ENCODE measurements around the gene NTRK3.

NTRK3 gene

DNA sequence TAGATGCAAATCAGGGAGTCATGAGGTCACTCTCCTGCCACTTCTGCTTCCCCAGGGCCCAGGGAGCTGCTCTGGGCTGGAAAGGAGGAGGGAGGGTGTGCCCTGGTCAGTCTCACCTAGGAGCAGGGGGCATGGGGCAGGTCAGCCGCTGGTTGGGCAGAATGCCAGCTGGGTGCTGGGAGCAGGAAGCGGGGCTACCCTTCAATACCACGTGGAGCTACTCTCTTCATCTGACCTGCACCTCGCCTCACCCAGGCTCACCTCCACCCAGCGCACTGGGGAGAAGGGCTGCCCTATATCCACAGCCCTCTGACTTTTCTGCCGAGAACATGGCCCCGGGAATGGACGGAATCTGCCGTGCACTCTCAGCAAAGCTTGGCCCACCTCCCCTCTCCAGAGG is 15.1 kb downstream of the NTRK3 start:
- TF ChIP-seq ZNF70 (CRISPR knock-in tag; IDR thresholded peaks at IDR 0.05) = no peak
- no peak for TF ChIP-seq ZC3H10 (CRISPR knock-in tag; IDR thresholded peaks at IDR 0.05)
- TF ChIP-seq, protein P1, sequence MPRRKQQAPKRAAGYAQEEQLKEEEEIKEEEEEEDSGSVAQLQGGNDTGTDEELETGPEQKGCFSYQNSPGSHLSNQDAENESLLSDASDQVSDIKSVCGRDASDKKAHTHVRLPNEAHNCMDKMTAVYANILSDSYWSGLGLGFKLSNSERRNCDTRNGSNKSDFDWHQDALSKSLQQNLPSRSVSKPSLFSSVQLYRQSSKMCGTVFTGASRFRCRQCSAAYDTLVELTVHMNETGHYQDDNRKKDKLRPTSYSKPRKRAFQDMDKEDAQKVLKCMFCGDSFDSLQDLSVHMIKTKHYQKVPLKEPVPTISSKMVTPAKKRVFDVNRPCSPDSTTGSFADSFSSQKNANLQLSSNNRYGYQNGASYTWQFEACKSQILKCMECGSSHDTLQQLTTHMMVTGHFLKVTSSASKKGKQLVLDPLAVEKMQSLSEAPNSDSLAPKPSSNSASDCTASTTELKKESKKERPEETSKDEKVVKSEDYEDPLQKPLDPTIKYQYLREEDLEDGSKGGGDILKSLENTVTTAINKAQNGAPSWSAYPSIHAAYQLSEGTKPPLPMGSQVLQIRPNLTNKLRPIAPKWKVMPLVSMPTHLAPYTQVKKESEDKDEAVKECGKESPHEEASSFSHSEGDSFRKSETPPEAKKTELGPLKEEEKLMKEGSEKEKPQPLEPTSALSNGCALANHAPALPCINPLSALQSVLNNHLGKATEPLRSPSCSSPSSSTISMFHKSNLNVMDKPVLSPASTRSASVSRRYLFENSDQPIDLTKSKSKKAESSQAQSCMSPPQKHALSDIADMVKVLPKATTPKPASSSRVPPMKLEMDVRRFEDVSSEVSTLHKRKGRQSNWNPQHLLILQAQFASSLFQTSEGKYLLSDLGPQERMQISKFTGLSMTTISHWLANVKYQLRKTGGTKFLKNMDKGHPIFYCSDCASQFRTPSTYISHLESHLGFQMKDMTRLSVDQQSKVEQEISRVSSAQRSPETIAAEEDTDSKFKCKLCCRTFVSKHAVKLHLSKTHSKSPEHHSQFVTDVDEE (CRISPR knock-in tag; IDR thresholded peaks at IDR 0.05) = no peak
- no peak for TF ChIP-seq OSR1 (CRISPR knock-in tag; IDR thresholded peaks at IDR 0.05)
- TF ChIP-seq TOX (CRISPR knock-in tag; IDR thresholded peaks at IDR 0.05; ENCODE audit: borderline replicate concordance) = no peak
- no peak for TF ChIP-seq ESRRG (CRISPR knock-in tag; IDR thresholded peaks at IDR 0.05)
- no peak for TF ChIP-seq ZNF565 (CRISPR knock-in tag; conservative IDR thresholded peaks at IDR 0.05; ENCODE audit: low read depth)
- no peak for TF ChIP-seq ZFP3 (CRISPR knock-in tag; IDR thresholded peaks at IDR 0.05)
- TF ChIP-seq ZNF8 (CRISPR knock-in tag; IDR thresholded peaks at IDR 0.05) = no peak
- no peak for TF ChIP-seq TCF4 (CRISPR knock-in tag; IDR thresholded peaks at IDR 0.05; ENCODE audit: borderline replicate concordance)
- no peak for TF ChIP-seq ISL1 (CRISPR knock-in tag; IDR thresholded peaks at IDR 0.05)
- no peak for TF ChIP-seq ZFP30 (CRISPR knock-in tag; IDR thresholded peaks at IDR 0.05)
- TF ChIP-seq, protein P2, sequence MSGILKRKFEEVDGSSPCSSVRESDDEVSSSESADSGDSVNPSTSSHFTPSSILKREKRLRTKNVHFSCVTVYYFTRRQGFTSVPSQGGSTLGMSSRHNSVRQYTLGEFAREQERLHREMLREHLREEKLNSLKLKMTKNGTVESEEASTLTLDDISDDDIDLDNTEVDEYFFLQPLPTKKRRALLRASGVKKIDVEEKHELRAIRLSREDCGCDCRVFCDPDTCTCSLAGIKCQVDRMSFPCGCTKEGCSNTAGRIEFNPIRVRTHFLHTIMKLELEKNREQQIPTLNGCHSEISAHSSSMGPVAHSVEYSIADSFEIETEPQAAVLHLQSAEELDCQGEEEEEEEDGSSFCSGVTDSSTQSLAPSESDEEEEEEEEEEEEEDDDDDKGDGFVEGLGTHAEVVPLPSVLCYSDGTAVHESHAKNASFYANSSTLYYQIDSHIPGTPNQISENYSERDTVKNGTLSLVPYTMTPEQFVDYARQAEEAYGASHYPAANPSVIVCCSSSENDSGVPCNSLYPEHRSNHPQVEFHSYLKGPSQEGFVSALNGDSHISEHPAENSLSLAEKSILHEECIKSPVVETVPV (CRISPR knock-in tag; IDR thresholded peaks at IDR 0.05) = no peak
- no peak for TF ChIP-seq SNAI2 (CRISPR knock-in tag; IDR thresholded peaks at IDR 0.05)
- no peak for TF ChIP-seq PPARA (CRISPR knock-in tag; IDR thresholded peaks at IDR 0.05; ENCODE audit: borderline replicate concordance)
- TF ChIP-seq BACH2 (CRISPR knock-in tag; IDR thresholded peaks at IDR 0.05; ENCODE audit: borderline replicate concordance) = no peak
- no peak for TF ChIP-seq GLIS3 (CRISPR knock-in tag; IDR thresholded peaks at IDR 0.05)
- TF ChIP-seq RARB (CRISPR knock-in tag; IDR thresholded peaks at IDR 0.05) = no peak
- TF ChIP-seq ARNTL (CRISPR knock-in tag; IDR thresholded peaks at IDR 0.05; ENCODE audit: borderline replicate concordance, low read depth) = no peak

DNA sequence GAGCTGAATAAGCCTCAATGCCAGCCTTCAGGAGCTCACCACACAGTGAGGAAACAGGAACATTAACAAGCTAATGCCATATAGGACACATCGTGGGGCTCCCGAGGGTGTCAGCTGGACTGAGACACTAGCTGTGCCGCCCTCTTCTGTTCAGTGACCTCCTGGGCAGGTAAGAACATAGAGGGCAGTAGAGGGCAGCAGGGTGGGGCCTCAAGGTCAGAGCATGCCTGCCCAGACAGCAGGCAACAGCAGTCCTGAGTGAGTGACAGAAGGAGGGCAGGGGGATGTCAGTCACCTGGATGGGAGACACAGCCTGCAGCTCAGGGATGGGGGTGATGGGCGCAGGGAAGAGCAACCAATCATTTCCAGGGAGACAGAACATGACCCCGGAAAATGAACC is 15.5 kb downstream of the NTRK3 start:
- no peak for ATAC-seq
- TF ChIP-seq TOX (CRISPR knock-in tag; IDR thresholded peaks at IDR 0.05; ENCODE audit: borderline replicate concordance) (no peak), CSDC2 (CRISPR knock-in tag; IDR thresholded peaks at IDR 0.05) (no peak), SNAI2 (CRISPR knock-in tag; IDR thresholded peaks at IDR 0.05) (no peak), BACH2 (CRISPR knock-in tag; IDR thresholded peaks at IDR 0.05; ENCODE audit: borderline replicate concordance) (no peak), PPARA (CRISPR knock-in tag; IDR thresholded peaks at IDR 0.05; ENCODE audit: borderline replicate concordance) (no peak)
- TF ChIP-seq, protein P3, sequence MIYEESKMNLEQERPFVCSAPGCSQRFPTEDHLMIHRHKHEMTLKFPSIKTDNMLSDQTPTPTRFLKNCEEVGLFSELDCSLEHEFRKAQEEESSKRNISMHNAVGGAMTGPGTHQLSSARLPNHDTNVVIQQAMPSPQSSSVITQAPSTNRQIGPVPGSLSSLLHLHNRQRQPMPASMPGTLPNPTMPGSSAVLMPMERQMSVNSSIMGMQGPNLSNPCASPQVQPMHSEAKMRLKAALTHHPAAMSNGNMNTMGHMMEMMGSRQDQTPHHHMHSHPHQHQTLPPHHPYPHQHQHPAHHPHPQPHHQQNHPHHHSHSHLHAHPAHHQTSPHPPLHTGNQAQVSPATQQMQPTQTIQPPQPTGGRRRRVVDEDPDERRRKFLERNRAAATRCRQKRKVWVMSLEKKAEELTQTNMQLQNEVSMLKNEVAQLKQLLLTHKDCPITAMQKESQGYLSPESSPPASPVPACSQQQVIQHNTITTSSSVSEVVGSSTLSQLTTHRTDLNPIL (CRISPR knock-in tag; IDR thresholded peaks at IDR 0.05; ENCODE audit: low read depth) = no peak

More for the DNA sequence above, 15.1 kb downstream of the NTRK3 start:
- no peak for ATAC-seq

GRCh38 chr15:88239594-88239993 is 16.9 kb downstream of the NTRK3 start:
- no peak for ATAC-seq
- no peak for TF ChIP-seq TOX (CRISPR knock-in tag; IDR thresholded peaks at IDR 0.05; ENCODE audit: borderline replicate concordance)
- TF ChIP-seq, protein P4, sequence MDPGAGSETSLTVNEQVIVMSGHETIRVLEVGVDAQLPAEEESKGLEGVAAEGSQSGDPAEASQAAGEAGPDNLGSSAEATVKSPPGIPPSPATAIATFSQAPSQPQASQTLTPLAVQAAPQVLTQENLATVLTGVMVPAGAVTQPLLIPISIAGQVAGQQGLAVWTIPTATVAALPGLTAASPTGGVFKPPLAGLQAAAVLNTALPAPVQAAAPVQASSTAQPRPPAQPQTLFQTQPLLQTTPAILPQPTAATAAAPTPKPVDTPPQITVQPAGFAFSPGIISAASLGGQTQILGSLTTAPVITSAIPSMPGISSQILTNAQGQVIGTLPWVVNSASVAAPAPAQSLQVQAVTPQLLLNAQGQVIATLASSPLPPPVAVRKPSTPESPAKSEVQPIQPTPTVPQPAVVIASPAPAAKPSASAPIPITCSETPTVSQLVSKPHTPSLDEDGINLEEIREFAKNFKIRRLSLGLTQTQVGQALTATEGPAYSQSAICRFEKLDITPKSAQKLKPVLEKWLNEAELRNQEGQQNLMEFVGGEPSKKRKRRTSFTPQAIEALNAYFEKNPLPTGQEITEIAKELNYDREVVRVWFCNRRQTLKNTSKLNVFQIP (CRISPR knock-in tag; IDR thresholded peaks at IDR 0.05; ENCODE audit: borderline replicate concordance, low read depth) = no peak
- TF ChIP-seq, protein P2 (CRISPR knock-in tag; IDR thresholded peaks at IDR 0.05) = no peak
- TF ChIP-seq ZFP30 (CRISPR knock-in tag; IDR thresholded peaks at IDR 0.05) = no peak
- TF ChIP-seq ESRRG (CRISPR knock-in tag; IDR thresholded peaks at IDR 0.05) = no peak
- no peak for TF ChIP-seq BACH2 (CRISPR knock-in tag; IDR thresholded peaks at IDR 0.05; ENCODE audit: borderline replicate concordance)
- no peak for TF ChIP-seq ISL1 (CRISPR knock-in tag; IDR thresholded peaks at IDR 0.05)
- TF ChIP-seq CSDC2 (CRISPR knock-in tag; IDR thresholded peaks at IDR 0.05) = no peak
- TF ChIP-seq OSR1 (CRISPR knock-in tag; IDR thresholded peaks at IDR 0.05) = no peak
- TF ChIP-seq, protein P5, sequence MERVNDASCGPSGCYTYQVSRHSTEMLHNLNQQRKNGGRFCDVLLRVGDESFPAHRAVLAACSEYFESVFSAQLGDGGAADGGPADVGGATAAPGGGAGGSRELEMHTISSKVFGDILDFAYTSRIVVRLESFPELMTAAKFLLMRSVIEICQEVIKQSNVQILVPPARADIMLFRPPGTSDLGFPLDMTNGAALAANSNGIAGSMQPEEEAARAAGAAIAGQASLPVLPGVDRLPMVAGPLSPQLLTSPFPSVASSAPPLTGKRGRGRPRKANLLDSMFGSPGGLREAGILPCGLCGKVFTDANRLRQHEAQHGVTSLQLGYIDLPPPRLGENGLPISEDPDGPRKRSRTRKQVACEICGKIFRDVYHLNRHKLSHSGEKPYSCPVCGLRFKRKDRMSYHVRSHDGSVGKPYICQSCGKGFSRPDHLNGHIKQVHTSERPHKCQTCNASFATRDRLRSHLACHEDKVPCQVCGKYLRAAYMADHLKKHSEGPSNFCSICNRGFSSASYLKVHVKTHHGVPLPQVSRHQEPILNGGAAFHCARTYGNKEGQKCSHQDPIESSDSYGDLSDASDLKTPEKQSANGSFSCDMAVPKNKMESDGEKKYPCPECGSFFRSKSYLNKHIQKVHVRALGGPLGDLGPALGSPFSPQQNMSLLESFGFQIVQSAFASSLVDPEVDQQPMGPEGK (CRISPR knock-in tag; IDR thresholded peaks at IDR 0.05; ENCODE audit: borderline replicate concordance) = no peak
- TF ChIP-seq ZNF565 (CRISPR knock-in tag; conservative IDR thresholded peaks at IDR 0.05; ENCODE audit: low read depth) = no peak
- TF ChIP-seq, protein P3 (CRISPR knock-in tag; IDR thresholded peaks at IDR 0.05; ENCODE audit: low read depth) = no peak
- TF ChIP-seq PPARA (CRISPR knock-in tag; IDR thresholded peaks at IDR 0.05; ENCODE audit: borderline replicate concordance) = no peak

Data from SK-N-SH treated with all-trans-retinoic acid at 6 μM for 48 hours (cell line).